IMR-90 (cell line): Measurements from ENCODE around the gene ZNHIT2. TPM values are rescaled to one million over a fixed set of nuclear protein-coding genes. Genes with fewer than 3 reads are reported as not detected.

Source experiments
- ATAC-seq: fragments of 200-7000 bp; cut with Tn5 transposase; 2 replicates; pipeline ENCODE4 v1.9.1; 2020; ENCODE audit warnings: low read depth, mild to moderate bottlenecking, moderate library complexity
- BruUV-seq: library from RNA; stranded (reverse); fragments of 400-500 nt; replicated peaks from 2 replicates; lab custom pipeline; 2021; lab: Mats Ljungman, UMichigan
- CTCF ChIA-PET: fragments of 300-600 bp; formaldehyde crosslinking; extraction: SDS; loops from one replicate; lab custom pipeline; 2021; ENCODE audit warnings: antibody characterized with exemption; lab: Yijun Ruan, JAX
- POLR2A ChIA-PET: fragments of 300-600 bp; sonication (Branson Sonifier 250); formaldehyde crosslinking; loops from one replicate; lab custom pipeline; 2022; ENCODE audit warnings: antibody characterized with exemption; ENCODE audit not compliant: unreplicated experiment; lab: Charles Lee
- DNase-seq: peaks from one replicate; pipeline ENCODE4 v3.0.0; 2013
- H2AFZ ChIP-seq: replicated peaks from 2 replicates; pipeline ENCODE3; 2013; ENCODE audit warnings: low read length, mild to moderate bottlenecking; ENCODE audit not compliant: poor library complexity
- H2AK5ac ChIP-seq: 2 replicates; pipeline ENCODE4 v1.6.1; 2013; ENCODE audit warnings: low read depth, low read length, inconsistent platforms
- H2AK9ac ChIP-seq: replicated peaks from 2 replicates; pipeline ENCODE3; 2013; ENCODE audit warnings: mild to moderate bottlenecking, low read depth, low read length, moderate library complexity; ENCODE audit not compliant: poor library complexity
- H2BK120ac ChIP-seq: 2 replicates; pipeline ENCODE4 v1.6.1; 2013; ENCODE audit warnings: low read depth, low read length, inconsistent platforms
- H2BK15ac ChIP-seq: 3 replicates; pipeline ENCODE4 v1.6.1; 2013; ENCODE audit warnings: low read depth, low read length, inconsistent platforms
- H2BK20ac ChIP-seq: 2 replicates; pipeline ENCODE4 v1.6.1; 2013; ENCODE audit warnings: low read depth, mild to moderate bottlenecking, inconsistent platforms, low read length, moderate library complexity
- H2BK5ac ChIP-seq: 2 replicates; pipeline ENCODE4 v1.6.1; 2013; ENCODE audit warnings: mild to moderate bottlenecking, low read depth, low read length, inconsistent platforms; ENCODE audit not compliant: poor library complexity, severe bottlenecking
- H3K14ac ChIP-seq: replicated peaks from 2 replicates; pipeline ENCODE4 v1.6.1; 2013; ENCODE audit warnings: low read depth, low read length, inconsistent platforms
- H3K18ac ChIP-seq: 2 replicates; pipeline ENCODE4 v1.6.1; 2013; ENCODE audit warnings: low read depth, low read length, control low read depth
- H3K23ac ChIP-seq: 2 replicates; pipeline ENCODE4 v1.6.1; 2013; ENCODE audit warnings: low read depth, low read length, inconsistent platforms
- H3K27ac ChIP-seq: 2 replicates; pipeline ENCODE4 v1.5.1; 2013; ENCODE audit warnings: mild to moderate bottlenecking, control low read depth, low read length; ENCODE audit not compliant: insufficient read depth
- H3K27me3 ChIP-seq: 2 replicates; pipeline ENCODE4 v1.6.1; 2013; ENCODE audit warnings: low read length; ENCODE audit not compliant: control insufficient read depth, insufficient read depth
- H3K36me3 ChIP-seq: 2 replicates; pipeline ENCODE4 v1.6.1; 2013; ENCODE audit warnings: low read length, mixed read lengths; ENCODE audit not compliant: control insufficient read depth, insufficient read depth
- H3K4ac ChIP-seq: 2 replicates; pipeline ENCODE4 v1.6.1; 2013; ENCODE audit warnings: low read depth, low read length, inconsistent platforms
- H3K4me1 ChIP-seq: 2 replicates; pipeline ENCODE4 v1.6.1; 2013; ENCODE audit warnings: low read length, mixed read lengths; ENCODE audit not compliant: control insufficient read depth, insufficient read depth
- H3K4me2 ChIP-seq: 2 replicates; pipeline ENCODE4 v1.6.1; 2013; ENCODE audit warnings: low read depth, mild to moderate bottlenecking, control low read depth, low read length, moderate library complexity
- H3K4me3 ChIP-seq: 2 replicates; pipeline ENCODE4 v1.5.1; 2013; ENCODE audit warnings: low read depth, mild to moderate bottlenecking, control low read depth, low read length, moderate library complexity; ENCODE audit not compliant: insufficient read depth
- H3K56ac ChIP-seq: 2 replicates; pipeline ENCODE4 v1.6.1; 2013; ENCODE audit warnings: low read length, inconsistent platforms; ENCODE audit not compliant: insufficient read depth; ENCODE audit errors: extremely low read depth
- H3K79me1 ChIP-seq, 2 experiments: 2 replicates each; pipeline ENCODE4 v1.6.1; 2013; ENCODE audit warnings: low read length in 2 of 2, inconsistent platforms in 1 of 2, low read depth in 1 of 2
- H3K9ac ChIP-seq: 2 replicates; pipeline ENCODE4 v1.6.1; 2013; ENCODE audit warnings: low read depth, low read length, control low read depth
- H3K9me1 ChIP-seq: 2 replicates; pipeline ENCODE4 v1.6.1; 2013; ENCODE audit warnings: low read length, inconsistent platforms; ENCODE audit not compliant: insufficient read depth
- H3K9me3 ChIP-seq: 2 replicates; pipeline ENCODE4 v1.6.1; 2013; ENCODE audit warnings: low read length; ENCODE audit not compliant: control insufficient read depth, insufficient read depth
- H4K20me1 ChIP-seq: 2 replicates; pipeline ENCODE4 v1.6.1; 2013; ENCODE audit warnings: low read length, inconsistent platforms; ENCODE audit not compliant: insufficient read depth
- H4K5ac ChIP-seq: 2 replicates; pipeline ENCODE4 v1.6.1; 2013; ENCODE audit warnings: mild to moderate bottlenecking, low read depth, low read length, control low read depth
- H4K8ac ChIP-seq, 2 experiments: 2 replicates each; pipeline ENCODE4 v1.6.1; 2013; ENCODE audit warnings: low read depth in 2 of 2, low read length in 2 of 2, control low read depth in 1 of 2, inconsistent platforms in 1 of 2
- H4K91ac ChIP-seq: 2 replicates; pipeline ENCODE4 v1.6.1; 2013; ENCODE audit warnings: low read depth, low read length, inconsistent platforms; ENCODE audit not compliant: insufficient read depth
- BHLHE40 ChIP-seq: fragments of 150-350 bp; IDR thresholded peaks from 2 replicates; pipeline ENCODE4 v1.6.1; 2016; ENCODE audit warnings: mild to moderate bottlenecking, low read depth, low read length
- CHD1 ChIP-seq: IDR thresholded peaks from 2 replicates; pipeline ENCODE4 v1.6.1; 2012; ENCODE audit warnings: low read depth, low read length, improper control_type of control experiment
- CTCF ChIP-seq: conservative IDR thresholded peaks from 2 replicates; pipeline ENCODE4 v1.5.1; 2012; ENCODE audit warnings: mild to moderate bottlenecking, low read depth, low read length, improper control_type of control experiment
- FOS ChIP-seq: fragments of 150-350 bp; IDR thresholded peaks from 2 replicates; pipeline ENCODE4 v1.6.1; 2016; ENCODE audit warnings: low read depth, low read length
- MAFK ChIP-seq: IDR thresholded peaks from 2 replicates; pipeline ENCODE4 v1.6.1; 2012; ENCODE audit warnings: low read depth, low read length, improper control_type of control experiment
- MAZ ChIP-seq: IDR thresholded peaks from 2 replicates; pipeline ENCODE4 v1.6.1; 2012; ENCODE audit warnings: low read depth, mild to moderate bottlenecking, low read length, improper control_type of control experiment, moderate library complexity, borderline replicate concordance
- MXI1 ChIP-seq: IDR thresholded peaks from 2 replicates; pipeline ENCODE4 v1.6.1; 2012; ENCODE audit warnings: low read depth, mild to moderate bottlenecking, low read length, moderate library complexity, borderline replicate concordance
- NFE2L2 ChIP-seq: fragments of 150-350 bp; IDR thresholded peaks from 2 replicates; pipeline ENCODE4 v1.6.1; 2016; ENCODE audit warnings: low read depth, mild to moderate bottlenecking, low read length
- POLR2A ChIP-seq: IDR thresholded peaks from 2 replicates; pipeline ENCODE4 v1.6.1; 2012; ENCODE audit warnings: mild to moderate bottlenecking, low read depth, low read length
- RAD21 ChIP-seq: IDR thresholded peaks from 2 replicates; pipeline ENCODE4 v1.6.1; 2012; ENCODE audit warnings: low read length, improper control_type of control experiment
- RCOR1 ChIP-seq: IDR thresholded peaks from 2 replicates; pipeline ENCODE4 v1.6.1; 2012; ENCODE audit warnings: mild to moderate bottlenecking, low read length, improper control_type of control experiment; ENCODE audit not compliant: insufficient replicate concordance
- RFX5 ChIP-seq: IDR thresholded peaks from 2 replicates; pipeline ENCODE4 v1.8.0; 2012; ENCODE audit warnings: low read depth, mild to moderate bottlenecking, low read length, moderate library complexity
- SMC3 ChIP-seq: fragments of 150-350 bp; IDR thresholded peaks from 2 replicates; pipeline ENCODE4 v1.6.1; 2016; ENCODE audit warnings: low read depth, mild to moderate bottlenecking, antibody characterized with exemption, low read length, moderate library complexity
- USF2 ChIP-seq: fragments of 150-350 bp; IDR thresholded peaks from 2 replicates; pipeline ENCODE4 v1.6.1; 2017; ENCODE audit warnings: mild to moderate bottlenecking, antibody characterized with exemption, low read length, low read depth
- WGBS, 2 experiments: methylation state at CpG; one replicate each; pipeline versions ENCODE4 v1.1.5 to v1.1.7; 2013; ENCODE audit warnings: missing lambda C conversion rate in 2 of 2; ENCODE audit not compliant: insufficient read length in 1 of 2; ENCODE audit errors: extremely low coverage in 2 of 2; 5-methylcytosine and 5-hydroxymethylcytosine counted together
- dilution Hi-C: fragments of 300-500 bp; cut with HindIII; formaldehyde crosslinking; loops from one replicate; pipeline ENCODE4 v1.14.3; 2018; ENCODE audit warnings: low sequenced_read_pairs; ENCODE audit not compliant: unreplicated experiment
- in situ Hi-C: fragments of 300-500 bp; cut with MboI; formaldehyde crosslinking; loops from 3 replicates; pipeline ENCODE4 v1.14.3; 2019; ENCODE audit warnings: low sequenced_read_pairs, inconsistent platforms, mixed read lengths
- intact Hi-C: fragments of 100-400 bp; cut with micrococcal nuclease; formaldehyde crosslinking; loops from 2 replicates; pipeline ENCODE4 v1.10.0; 2022
- polyA plus RNA-seq, 3 experiments: library from polyadenylated mRNA; depleted of rRNA; stranded (reverse); fragments of >200 nt; gene quantifications; 2 replicates each; pipeline ENCODE4 v1.2.3, GENCODE V29; 2012; ENCODE audit warnings: low replicate concordance in 1 of 3
- total RNA-seq: library from RNA; depleted of rRNA; stranded (reverse); fragments of >200 nt; gene quantifications from 2 replicates; pipeline ENCODE4 v1.2.3, GENCODE V29; 2012

The ZNHIT2 gene
- total and polyA plus RNA-seq, 2 of the 4 experiments (the other 2 are of a cell fraction), result 3.9 to 5.9 TPM

GRCh38 chr11:65157336-65157735, 39.8 kb upstream of the ZNHIT2 start:
- H3K27ac ChIP-seq, result no peak overlapping the region
- H3K36me3 ChIP-seq, result no peaks in the 10 kb centered on the region
- no TSS peak for BruUV-seq
- DNase-seq (no peak), ATAC-seq (no peak)
- no peaks in the 10 kb centered on the region for H4K20me1 ChIP-seq
- no peaks in the 10 kb centered on the region for H3K79me1 ChIP-seq
- dilution Hi-C loops, result no loop called here
- no peak overlapping the region for H2BK20ac ChIP-seq
- CTCF ChIA-PET, result no interaction called here
- POLR2A ChIA-PET, result no interaction called here
- H3K4me1 ChIP-seq, result no peaks in the 10 kb centered on the region
- H3K18ac ChIP-seq, result no peak overlapping the region
- no peak overlapping the region for H2AK9ac ChIP-seq
- H3K9ac ChIP-seq, result no peak overlapping the region
- H3K56ac ChIP-seq, result no peak overlapping the region
- no peaks in the 10 kb centered on the region for H3K9me3 ChIP-seq
- H3K4me3 ChIP-seq, result no peak overlapping the region
- H3K23ac ChIP-seq, result no peak overlapping the region
- H2BK120ac ChIP-seq, result no peak overlapping the region
- H2BK5ac ChIP-seq, result no peak overlapping the region
- no peak overlapping the region for H3K14ac ChIP-seq
- 0 out of 2 replicates have a peak, but pooled peaks cover 2% of the 10 kb centered on the region for H3K27me3 ChIP-seq
- WGBS, 2 experiments, result 58% methylated on average over 2 of the region's 3 CpGs; no CpG with 5 or more reads in 1 of the 2 experiments
- no peak overlapping the region for H4K5ac ChIP-seq
- no peak overlapping the region for H2AK5ac ChIP-seq
- H3K4ac ChIP-seq, result no peak overlapping the region
- TF ChIP-seq BHLHE40, result no peak
- no peak for TF ChIP-seq POLR2A
- TF ChIP-seq RCOR1, result no peak
- TF ChIP-seq MXI1, result no peak
- TF ChIP-seq MAZ, result no peak
- TF ChIP-seq RFX5, result no peak
- TF ChIP-seq MAFK, result no peak
- TF ChIP-seq CHD1, result no peak
- no peak for TF ChIP-seq SMC3
- no peak for TF ChIP-seq FOS
- TF ChIP-seq RAD21, result no peak
- no peak for TF ChIP-seq CTCF
- TF ChIP-seq USF2, result no peak
- TF ChIP-seq NFE2L2, result no peak
- intact Hi-C loops, result no loop called here
- H3K4me2 ChIP-seq, result no peak overlapping the region
- H4K8ac ChIP-seq, result no peak overlapping the region
- no peak overlapping the region for H2AFZ ChIP-seq
- H3K9me1 ChIP-seq, result no peaks in the 10 kb centered on the region
- no peak overlapping the region for H4K91ac ChIP-seq
- no peak overlapping the region for H2BK15ac ChIP-seq
- in situ Hi-C loops, result no loop called here
